GM12864 (cell line): ENCODE measurements around the gene GOLGA7B.
"Not testable (repeated sequence)": the region's sequence is repeated elsewhere in the genome, so short reads cannot be mapped to it uniquely, and the experiment has no call there.

Experiments
- DNase-seq: peaks from one replicate; pipeline ENCODE4 v3.0.0-alpha.2; 2011; ENCODE audit warnings: low read depth
- H3K4me3 ChIP-seq: 2 replicates; pipeline ENCODE4 v1.5.1; 2011; ENCODE audit warnings: mild to moderate bottlenecking, low read depth, low read length, control low read depth
- CTCF ChIP-seq: IDR thresholded peaks from 2 replicates; pipeline ENCODE4 v1.5.1; 2011; ENCODE audit warnings: low read depth, mild to moderate bottlenecking, moderate library complexity, low read length, control low read depth, inconsistent platforms; ENCODE audit errors: missing control alignments

The GOLGA7B gene

DNA sequence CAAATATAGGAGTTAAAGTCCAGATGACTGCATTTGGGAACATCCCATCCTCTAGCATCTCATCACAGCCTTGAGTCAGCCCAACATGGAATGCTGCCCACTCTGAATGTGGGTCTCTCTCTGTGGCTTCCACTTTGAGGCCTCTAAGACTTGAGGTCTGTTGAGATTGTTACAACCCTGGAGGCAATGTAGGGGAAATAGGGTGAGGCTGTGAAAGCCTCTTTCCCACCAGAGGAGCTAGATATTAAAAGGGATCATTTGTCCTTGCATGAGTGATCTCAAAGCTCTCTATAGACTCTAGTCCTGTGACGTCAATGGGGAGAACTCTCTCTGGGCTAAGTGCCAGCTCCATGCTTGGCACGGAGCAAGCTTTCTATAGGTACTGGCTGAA is 6.4 kb upstream of the GOLGA7B start:
- no peak for TF ChIP-seq CTCF
- no peak for DNase-seq
- no peak overlapping the region for H3K4me3 ChIP-seq

GRCh38 chr10:97843972-97844371 is 5.7 kb upstream of the GOLGA7B start:
- not testable (repeated sequence) for DNase-seq, H3K4me3 ChIP-seq

DNA sequence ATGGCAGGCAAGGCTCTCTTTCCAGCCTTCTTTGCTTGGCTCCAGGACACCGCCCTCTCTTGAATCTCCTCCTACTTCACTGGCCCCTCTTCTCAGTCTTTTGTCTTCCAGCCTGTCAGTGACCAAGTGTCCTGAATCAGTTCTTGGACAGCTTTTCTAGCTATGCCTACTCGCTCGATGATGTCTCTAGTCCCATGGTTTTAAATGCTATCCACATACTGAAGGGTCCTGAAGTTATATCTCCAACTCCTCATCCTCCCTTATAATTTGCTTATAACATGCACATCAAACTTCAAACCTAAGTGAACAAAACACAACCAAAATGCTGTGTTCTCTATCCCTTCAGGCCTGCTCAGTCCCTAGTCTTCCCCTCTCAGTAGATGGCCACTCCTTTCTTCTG is 5.0 kb upstream of the GOLGA7B start:
- no peak for DNase-seq
- H3K4me3 ChIP-seq = no peak overlapping the region
- no peak for TF ChIP-seq CTCF

DNA sequence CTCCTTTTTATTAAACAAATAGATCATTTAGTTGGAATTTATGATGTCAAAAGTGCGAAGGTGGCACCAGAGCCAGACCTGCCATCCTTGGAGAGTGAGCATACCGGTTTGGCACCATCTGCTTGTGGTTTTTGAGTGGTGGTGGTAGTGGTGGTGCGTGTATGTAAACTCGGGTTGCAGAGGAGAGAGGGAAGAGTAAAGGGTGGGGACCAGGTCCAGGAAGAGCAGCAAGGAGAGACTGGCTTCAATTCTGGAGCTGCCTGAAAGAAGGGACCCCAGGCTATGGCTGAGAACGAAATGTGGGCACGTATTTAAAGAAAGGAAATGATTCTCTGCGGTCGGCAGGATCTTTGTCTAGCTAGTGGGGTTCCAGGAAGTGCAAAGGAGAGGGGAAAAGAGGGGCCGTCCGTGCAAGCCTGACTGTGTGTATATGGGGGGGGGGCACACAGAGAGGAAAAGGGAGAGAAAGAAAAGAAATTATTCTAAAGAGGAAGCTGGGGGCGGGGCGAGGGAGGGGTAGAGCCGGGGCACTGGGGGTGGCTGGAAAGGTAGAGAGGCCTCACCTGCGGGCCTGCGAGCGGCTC is 448 bp upstream of the GOLGA7B start:
- peak overlapping the region; percentile 50 for H3K4me3 ChIP-seq
- no peak for TF ChIP-seq CTCF
- no peak for DNase-seq

- no peak overlapping the region for H3K4me3 ChIP-seq
- DNase-seq = no peak
- TF ChIP-seq CTCF = no peak
These were observed 803 bp downstream of the GOLGA7B start for GRCh38 chr10:97850446-97850845.

DNA sequence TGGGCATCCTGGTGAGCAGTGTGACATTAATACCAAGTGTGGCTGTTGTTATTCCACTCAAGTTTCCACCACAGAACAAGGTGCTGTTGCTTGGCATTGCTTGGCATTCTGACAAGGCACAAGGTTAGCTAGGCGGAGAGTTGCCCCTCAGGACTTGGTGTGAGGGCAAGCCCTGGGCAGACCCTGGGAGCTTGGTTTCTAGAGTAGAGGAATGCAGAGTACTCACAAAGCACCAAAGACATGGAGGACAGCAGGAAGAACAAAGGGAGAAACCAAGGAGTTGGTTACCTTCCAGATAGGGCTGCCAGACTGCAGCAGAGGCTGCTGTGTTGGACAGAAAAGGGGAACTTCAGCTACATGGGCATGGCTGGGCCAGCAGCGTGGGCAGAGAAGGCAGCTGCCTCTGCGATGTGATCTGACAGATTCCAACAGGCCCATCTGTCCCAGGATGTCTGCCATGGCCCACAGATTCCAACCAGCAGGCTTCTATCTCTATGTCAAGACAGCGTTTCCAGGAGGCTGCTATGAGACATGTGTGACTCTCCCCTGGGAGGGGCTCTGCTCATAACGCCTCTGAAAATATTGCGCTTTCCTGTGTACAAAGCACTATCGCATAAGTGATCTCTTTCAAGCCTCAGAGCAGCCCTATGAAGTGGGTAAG is 1.8 kb downstream of the GOLGA7B start:
- no peak overlapping the region for H3K4me3 ChIP-seq
- no peak for TF ChIP-seq CTCF
- no peak for DNase-seq

GRCh38 chr10:97852277-97852676 is 2.6 kb downstream of the GOLGA7B start:
- TF ChIP-seq CTCF = no peak
- H3K4me3 ChIP-seq = no peak overlapping the region
- DNase-seq = no peak
